GM12891 (cell line): Measurements from ENCODE around the gene TUB.

Experiments
- DNase-seq: peaks from one replicate; pipeline ENCODE4 v3.0.0; 2011; ENCODE audit warnings: low spot score; ENCODE audit not compliant: insufficient read length
- FAIRE-seq: peaks from 2 replicates; lab custom pipeline; 2011; peaks lifted over from hg19 to GRCh38; lab: Jason Lieb, UNC
- PAX5 ChIP-seq: IDR thresholded peaks from 2 replicates; pipeline ENCODE4 v1.6.1; 2011; ENCODE audit warnings: low read length, moderate library complexity, mild to moderate bottlenecking; ENCODE audit not compliant: insufficient read depth, severe bottlenecking
- POLR2A ChIP-seq: IDR thresholded peaks from 2 replicates; pipeline ENCODE4 v1.6.1; 2011; ENCODE audit warnings: low read depth, low read length, control low read depth
- POLR2AphosphoS5 ChIP-seq: IDR thresholded peaks from 2 replicates; pipeline ENCODE4 v1.6.1; 2011; ENCODE audit warnings: low read depth, low read length, control low read depth
- POU2F2 ChIP-seq: IDR thresholded peaks from 2 replicates; pipeline ENCODE4 v1.6.1; 2011; ENCODE audit warnings: low read depth, mild to moderate bottlenecking, control low read depth, low read length, moderate library complexity
- SPI1 ChIP-seq: IDR thresholded peaks from 2 replicates; pipeline ENCODE4 v1.6.1; 2011; ENCODE audit warnings: low read depth, low read length, control low read depth
- TAF1 ChIP-seq: IDR thresholded peaks from 2 replicates; pipeline ENCODE4 v1.6.1; 2011; ENCODE audit warnings: low read depth, low read length, control low read depth

TUB gene

DNA sequence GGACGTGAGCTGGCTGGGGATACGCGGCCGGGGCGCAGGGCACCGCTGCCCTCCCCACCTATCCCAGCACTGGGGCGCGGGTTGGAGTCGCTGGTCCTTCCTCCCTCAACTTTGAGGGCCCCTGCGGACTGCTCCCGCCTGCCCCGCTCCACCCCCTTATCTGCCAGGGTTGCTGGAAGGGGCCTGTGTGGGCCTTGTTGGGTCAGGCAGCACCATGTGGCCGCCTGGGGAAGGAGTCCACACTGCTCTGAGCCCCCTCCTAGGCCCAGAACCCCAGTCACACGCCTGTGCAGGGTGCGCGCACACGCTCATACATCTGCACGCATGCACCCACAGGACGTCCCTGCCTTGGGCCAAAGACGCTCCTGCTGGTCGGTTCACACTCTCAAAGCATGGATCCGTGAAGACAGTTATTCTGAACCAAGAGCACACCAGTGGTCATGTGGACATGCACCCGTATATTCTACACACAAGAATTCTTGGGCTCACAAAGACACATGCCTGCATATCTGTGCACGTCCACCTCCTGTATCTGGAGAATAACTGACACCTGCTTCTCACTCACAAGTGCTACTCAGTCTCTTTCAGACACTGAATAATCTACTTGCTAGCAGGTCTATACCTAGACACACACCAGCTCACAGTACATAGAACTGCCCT lies 710 bp downstream of the TUB start:
- DNase-seq: no peak
- no peak for FAIRE-seq
- TF ChIP-seq PAX5 (no peak), SPI1 (no peak), POU2F2 (no peak), POLR2A (no peak), POLR2AphosphoS5 (no peak), TAF1 (no peak)

GRCh38 chr11:8082391-8083087 lies 1.5 kb downstream of the TUB start:
- DNase-seq (no peak), FAIRE-seq (no peak)
- no peak for TF ChIP-seq POU2F2
- TF ChIP-seq POLR2AphosphoS5: no peak
- TF ChIP-seq SPI1: no peak
- no peak for TF ChIP-seq TAF1
- TF ChIP-seq PAX5: no peak

- FAIRE-seq (no peak), DNase-seq (no peak)
- TF ChIP-seq PAX5: no peak
- no peak for TF ChIP-seq TAF1
Measured at GRCh38 chr11:8083088-8083395, 2.0 kb downstream of the TUB start.

- TF ChIP-seq POU2F2 (no peak), SPI1 (no peak), POLR2A (no peak), POLR2AphosphoS5 (no peak), PAX5 (no peak), TAF1 (no peak)
- DNase-seq (no peak), FAIRE-seq (no peak)
Measured at GRCh38 chr11:8083871-8084281, 2.9 kb downstream of the TUB start.

- TF ChIP-seq POU2F2: no peak
- TF ChIP-seq SPI1: no peak
- TF ChIP-seq POLR2AphosphoS5: no peak
- TF ChIP-seq TAF1: no peak
- TF ChIP-seq POLR2A: no peak
- no peak for TF ChIP-seq PAX5
- DNase-seq: no peak
- FAIRE-seq: no peak
Measured at GRCh38 chr11:8084352-8084751, 3.3 kb downstream of the TUB start.

DNA sequence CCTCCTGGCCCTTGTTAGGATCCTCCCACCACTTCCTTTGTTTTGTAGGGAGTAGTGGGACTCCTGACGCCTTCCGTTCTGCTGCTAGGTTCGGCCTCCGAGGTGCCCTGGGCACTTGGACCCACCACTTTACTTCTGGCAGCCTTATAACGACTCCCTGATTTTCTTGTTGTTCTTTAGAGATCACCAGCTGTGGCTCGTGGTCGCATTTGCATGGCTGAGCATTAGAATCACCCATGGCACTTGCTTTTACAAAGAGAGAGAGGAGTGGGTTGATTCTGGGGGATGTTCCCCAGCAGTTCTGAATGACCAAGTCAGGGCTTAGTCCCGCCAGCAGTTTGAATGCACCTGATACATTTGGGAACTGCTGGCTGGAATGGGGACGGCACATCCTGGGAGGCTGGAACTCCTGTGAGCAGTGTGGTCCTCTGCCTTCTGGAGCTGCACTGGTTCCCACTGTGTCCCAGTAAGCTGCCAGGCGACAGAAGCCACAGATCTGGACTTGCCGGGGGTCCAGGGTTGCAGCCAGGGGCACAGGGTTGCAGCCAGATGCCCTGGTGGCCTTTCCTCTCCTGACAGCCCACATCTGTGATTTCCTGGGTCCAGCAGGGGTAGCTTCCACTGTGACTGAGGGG lies 4.1 kb downstream of the TUB start:
- no peak for FAIRE-seq
- TF ChIP-seq POLR2A (no peak), POLR2AphosphoS5 (no peak), SPI1 (no peak), TAF1 (no peak), POU2F2 (no peak), PAX5 (no peak)
- DNase-seq: no peak

DNA sequence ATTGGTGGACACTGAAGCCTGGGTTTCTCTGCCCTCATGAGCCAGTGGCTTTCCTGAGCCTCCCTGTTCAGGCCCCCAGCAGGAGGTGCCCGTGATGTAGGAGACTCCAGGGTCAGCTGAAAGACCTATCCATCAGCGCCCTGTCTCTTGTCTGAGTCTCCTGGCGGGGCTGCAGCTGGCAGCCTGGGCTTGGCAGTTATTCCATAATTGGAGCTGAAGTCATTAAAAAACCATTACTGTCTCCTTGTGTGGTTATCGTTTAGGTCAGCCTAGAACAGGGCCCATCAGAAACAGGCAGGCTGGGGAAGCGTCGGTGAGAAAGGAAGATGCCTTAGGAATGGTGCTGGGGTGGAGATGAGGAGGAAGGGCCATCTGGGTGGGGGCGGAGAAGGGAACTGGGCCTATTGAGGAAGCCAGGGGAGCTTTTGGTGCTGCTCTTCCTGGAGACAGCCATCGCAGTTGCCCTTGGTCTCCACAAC lies 5.0 kb downstream of the TUB start:
- DNase-seq (no peak), FAIRE-seq (no peak)
- TF ChIP-seq POLR2A (no peak), PAX5 (no peak), POU2F2 (no peak), POLR2AphosphoS5 (no peak), TAF1 (no peak), SPI1 (no peak)

DNA sequence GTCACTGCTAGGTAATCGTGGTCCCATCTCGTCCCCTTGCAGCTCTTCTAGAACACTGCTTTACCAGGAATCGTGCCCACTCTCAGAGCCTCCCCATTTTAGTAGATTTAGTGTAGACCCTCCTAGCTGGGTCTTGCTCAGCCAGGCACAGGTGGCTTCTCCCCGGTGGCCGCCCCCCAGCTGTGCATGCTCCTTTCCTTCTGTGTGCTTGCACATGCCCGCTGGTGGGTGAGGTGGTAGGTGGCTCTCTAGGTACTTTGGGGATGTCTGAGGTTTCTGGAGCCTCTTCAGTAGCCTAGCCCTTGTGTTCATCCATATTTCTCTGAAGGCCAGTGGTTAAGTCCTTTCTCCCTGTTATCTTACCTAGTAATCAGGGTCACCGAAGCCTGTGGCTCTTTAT lies 5.6 kb downstream of the TUB start:
- DNase-seq: no peak
- TF ChIP-seq TAF1 (no peak), POU2F2 (no peak), POLR2AphosphoS5 (no peak), POLR2A (no peak), SPI1 (no peak), PAX5 (no peak)
- FAIRE-seq: no peak

- FAIRE-seq (no peak), DNase-seq (no peak)
- no peak for TF ChIP-seq POU2F2
- TF ChIP-seq POLR2A: no peak
- no peak for TF ChIP-seq POLR2AphosphoS5
- TF ChIP-seq TAF1: no peak
- TF ChIP-seq PAX5: no peak
- no peak for TF ChIP-seq SPI1
Measured at GRCh38 chr11:8087185-8087584, 6.2 kb downstream of the TUB start.

- TF ChIP-seq POLR2A (no peak), PAX5 (no peak), SPI1 (no peak), TAF1 (no peak), POLR2AphosphoS5 (no peak), POU2F2 (no peak)
- no peak for FAIRE-seq
- DNase-seq: no peak
Measured at GRCh38 chr11:8087756-8088155, 6.7 kb downstream of the TUB start.
